Measurements from ENCODE around the gene GLB1L2.

Gene GLB1L2

GRCh38 chr11:134377876-134378275, 46.1 kb downstream of the GLB1L2 start:
- TF ChIP-seq, protein P1, sequence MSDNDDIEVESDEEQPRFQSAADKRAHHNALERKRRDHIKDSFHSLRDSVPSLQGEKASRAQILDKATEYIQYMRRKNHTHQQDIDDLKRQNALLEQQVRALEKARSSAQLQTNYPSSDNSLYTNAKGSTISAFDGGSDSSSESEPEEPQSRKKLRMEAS (IDR thresholded peaks at IDR 0.05) = no peak
- TF ChIP-seq EP300 (IDR thresholded peaks at IDR 0.05; ENCODE audit: borderline replicate concordance) (no peak), EGR1 (IDR thresholded peaks at IDR 0.05) (no peak), TCF12 (IDR thresholded peaks at IDR 0.05; ENCODE audit: low read depth) (no peak), YY1 (IDR thresholded peaks at IDR 0.05; ENCODE audit: low read depth) (no peak), NFIC (IDR thresholded peaks at IDR 0.05) (no peak)
- TF ChIP-seq, protein P2, sequence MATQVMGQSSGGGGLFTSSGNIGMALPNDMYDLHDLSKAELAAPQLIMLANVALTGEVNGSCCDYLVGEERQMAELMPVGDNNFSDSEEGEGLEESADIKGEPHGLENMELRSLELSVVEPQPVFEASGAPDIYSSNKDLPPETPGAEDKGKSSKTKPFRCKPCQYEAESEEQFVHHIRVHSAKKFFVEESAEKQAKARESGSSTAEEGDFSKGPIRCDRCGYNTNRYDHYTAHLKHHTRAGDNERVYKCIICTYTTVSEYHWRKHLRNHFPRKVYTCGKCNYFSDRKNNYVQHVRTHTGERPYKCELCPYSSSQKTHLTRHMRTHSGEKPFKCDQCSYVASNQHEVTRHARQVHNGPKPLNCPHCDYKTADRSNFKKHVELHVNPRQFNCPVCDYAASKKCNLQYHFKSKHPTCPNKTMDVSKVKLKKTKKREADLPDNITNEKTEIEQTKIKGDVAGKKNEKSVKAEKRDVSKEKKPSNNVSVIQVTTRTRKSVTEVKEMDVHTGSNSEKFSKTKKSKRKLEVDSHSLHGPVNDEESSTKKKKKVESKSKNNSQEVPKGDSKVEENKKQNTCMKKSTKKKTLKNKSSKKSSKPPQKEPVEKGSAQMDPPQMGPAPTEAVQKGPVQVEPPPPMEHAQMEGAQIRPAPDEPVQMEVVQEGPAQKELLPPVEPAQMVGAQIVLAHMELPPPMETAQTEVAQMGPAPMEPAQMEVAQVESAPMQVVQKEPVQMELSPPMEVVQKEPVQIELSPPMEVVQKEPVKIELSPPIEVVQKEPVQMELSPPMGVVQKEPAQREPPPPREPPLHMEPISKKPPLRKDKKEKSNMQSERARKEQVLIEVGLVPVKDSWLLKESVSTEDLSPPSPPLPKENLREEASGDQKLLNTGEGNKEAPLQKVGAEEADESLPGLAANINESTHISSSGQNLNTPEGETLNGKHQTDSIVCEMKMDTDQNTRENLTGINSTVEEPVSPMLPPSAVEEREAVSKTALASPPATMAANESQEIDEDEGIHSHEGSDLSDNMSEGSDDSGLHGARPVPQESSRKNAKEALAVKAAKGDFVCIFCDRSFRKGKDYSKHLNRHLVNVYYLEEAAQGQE (IDR thresholded peaks at IDR 0.05; ENCODE audit: low read depth) = no peak

DNA sequence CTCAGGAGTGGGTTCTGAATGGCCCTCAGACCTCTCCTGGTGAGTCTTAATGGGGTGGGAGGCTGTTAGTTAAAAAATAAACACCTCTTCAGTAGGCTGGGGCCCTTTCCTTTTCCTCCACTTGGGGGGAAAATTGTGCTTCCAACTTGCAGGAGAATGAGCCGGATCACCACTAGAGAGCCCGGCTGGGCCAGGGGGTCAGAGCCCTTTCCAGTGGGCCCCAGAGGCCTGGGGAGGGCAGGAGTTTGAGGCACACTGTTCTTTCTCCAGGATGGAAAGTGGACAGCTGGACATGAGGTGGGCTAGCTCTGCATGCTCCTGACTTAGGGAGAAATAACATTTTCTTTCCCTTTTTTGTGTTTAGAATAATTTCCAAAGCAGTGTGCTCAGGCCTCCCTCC, 47.5 kb downstream of the GLB1L2 start:
- no peak for TF ChIP-seq FOXM1 (IDR thresholded peaks at IDR 0.05; ENCODE audit: borderline replicate concordance, low read depth)
- TF ChIP-seq, protein P3, sequence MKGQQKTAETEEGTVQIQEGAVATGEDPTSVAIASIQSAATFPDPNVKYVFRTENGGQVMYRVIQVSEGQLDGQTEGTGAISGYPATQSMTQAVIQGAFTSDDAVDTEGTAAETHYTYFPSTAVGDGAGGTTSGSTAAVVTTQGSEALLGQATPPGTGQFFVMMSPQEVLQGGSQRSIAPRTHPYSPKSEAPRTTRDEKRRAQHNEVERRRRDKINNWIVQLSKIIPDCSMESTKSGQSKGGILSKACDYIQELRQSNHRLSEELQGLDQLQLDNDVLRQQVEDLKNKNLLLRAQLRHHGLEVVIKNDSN (IDR thresholded peaks at IDR 0.05) = no peak
- no peak for TF ChIP-seq NFIC (IDR thresholded peaks at IDR 0.05)
- TF ChIP-seq, protein P2 (IDR thresholded peaks at IDR 0.05; ENCODE audit: low read depth) = no peak
- TF ChIP-seq TAF1 (IDR thresholded peaks at IDR 0.05; ENCODE audit: low read depth) = no peak
- TF ChIP-seq RAD21 (IDR thresholded peaks at IDR 0.05; ENCODE audit: low read depth) = no peak
- TF ChIP-seq TCF12 (IDR thresholded peaks at IDR 0.05; ENCODE audit: low read depth) = no peak
- no peak for TF ChIP-seq ZBTB7A (IDR thresholded peaks at IDR 0.05; ENCODE audit: low read depth)
- TF ChIP-seq CEBPB (IDR thresholded peaks at IDR 0.05) = no peak
- TF ChIP-seq, protein P1 (IDR thresholded peaks at IDR 0.05) = no peak
- no peak for TF ChIP-seq CREB1 (IDR thresholded peaks at IDR 0.05; ENCODE audit: low read depth)

DNA sequence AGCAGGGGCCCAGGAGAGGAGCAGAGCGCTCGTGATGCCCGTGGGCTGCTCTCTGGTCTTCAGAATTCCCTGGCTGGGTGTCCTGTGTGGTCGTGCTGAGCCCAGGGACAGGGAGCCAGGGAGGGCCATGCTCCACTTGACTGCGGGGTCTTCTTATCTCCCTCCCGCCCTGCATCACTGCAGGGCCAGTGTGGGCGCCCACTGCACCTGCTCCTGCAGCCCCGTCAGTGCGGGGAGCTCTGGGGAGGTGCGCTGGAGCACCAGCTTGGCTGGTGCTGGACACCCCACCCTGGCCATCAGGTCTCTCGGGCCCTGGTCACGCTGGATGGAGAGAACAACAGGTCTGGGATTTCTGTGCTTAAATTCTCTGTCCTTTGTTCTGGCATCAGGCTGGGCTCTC, 48.4 kb downstream of the GLB1L2 start:
- no peak for TF ChIP-seq TCF12 (IDR thresholded peaks at IDR 0.05; ENCODE audit: low read depth)
- TF ChIP-seq EP300 (IDR thresholded peaks at IDR 0.05; ENCODE audit: borderline replicate concordance) = no peak
- TF ChIP-seq FOXM1 (IDR thresholded peaks at IDR 0.05; ENCODE audit: borderline replicate concordance, low read depth) = no peak
- TF ChIP-seq, protein P2 (IDR thresholded peaks at IDR 0.05; ENCODE audit: low read depth) = no peak
- TF ChIP-seq, protein P1 (IDR thresholded peaks at IDR 0.05) = no peak
- no peak for TF ChIP-seq CEBPB (IDR thresholded peaks at IDR 0.05)
- TF ChIP-seq CREB1 (IDR thresholded peaks at IDR 0.05; ENCODE audit: low read depth) = no peak
- TF ChIP-seq TEAD4 (IDR thresholded peaks at IDR 0.05) = no peak
- TF ChIP-seq, protein P3 (IDR thresholded peaks at IDR 0.05) = no peak
- no peak for TF ChIP-seq EGR1 (IDR thresholded peaks at IDR 0.05)
- no peak for TF ChIP-seq RAD21 (IDR thresholded peaks at IDR 0.05; ENCODE audit: low read depth)
- no peak for TF ChIP-seq YY1 (IDR thresholded peaks at IDR 0.05; ENCODE audit: low read depth)
- TF ChIP-seq ZBTB7A (IDR thresholded peaks at IDR 0.05; ENCODE audit: low read depth) = no peak
- TF ChIP-seq TAF1 (IDR thresholded peaks at IDR 0.05; ENCODE audit: low read depth) = no peak

- TF ChIP-seq TEAD4 (IDR thresholded peaks at IDR 0.05) (no peak), EGR1 (IDR thresholded peaks at IDR 0.05) (no peak), ZBTB7A (IDR thresholded peaks at IDR 0.05; ENCODE audit: low read depth) (no peak)
- TF ChIP-seq, protein P2 (IDR thresholded peaks at IDR 0.05; ENCODE audit: low read depth) = 0 out of 2 replicates have a peak, but pooled peaks have one; percentile 23
Measured at GRCh38 chr11:134380785-134381184, 49.0 kb downstream of the GLB1L2 start.

Measured in Ishikawa (cell line).